Colonic mucosa (tissue), 4 donors: ENCODE data around the gene MRFAP1L1. TPM values are rescaled to one million over a fixed set of nuclear protein-coding genes. Genes with fewer than 3 reads are reported as not detected.

Experiments
- DNase-seq: peaks from one replicate; pipeline ENCODE4 v3.0.0-alpha.2; 2020
- H3K27ac ChIP-seq: fragments of 200-600 bp; one replicate; pipeline ENCODE4 v1.8.0; 2021
- H3K27me3 ChIP-seq: fragments of 200-600 bp; one replicate; pipeline ENCODE4 v1.8.0; 2021
- H3K36me3 ChIP-seq: fragments of 200-600 bp; one replicate; pipeline ENCODE4 v1.8.0; 2021
- H3K4me1 ChIP-seq: fragments of 200-600 bp; one replicate; pipeline ENCODE4 v1.8.0; 2021; ENCODE audit warnings: mild to moderate bottlenecking
- H3K4me3 ChIP-seq: fragments of 200-600 bp; one replicate; pipeline ENCODE4 v1.8.0; 2021
- H3K9ac ChIP-seq, 2 donors: one replicate each; pipeline ENCODE4 v1.7.0; 2013; ENCODE audit warnings: control low read depth in 2 of 2, low read depth in 2 of 2, low read length in 2 of 2
- H3K9me3 ChIP-seq: fragments of 200-600 bp; one replicate; pipeline ENCODE4 v1.8.0; 2021
- intact Hi-C: fragments of 100-400 bp; cut with DNase I; formaldehyde crosslinking; loops from one replicate; pipeline ENCODE4 v1.14.1; 2022
- total RNA-seq, 2 donors: library from RNA; stranded (reverse); fragmentation: NEBNext Ultra II Directional in 1 of 2; extraction: Animal tissue kit (Norgen Biotek cat#: 25700) in 1 of 2; gene quantifications; one replicate each; pipeline ENCODE4 v1.2.1, GENCODE V29; 2021
- TF ChIP-seq, protein P1 (sequence below): fragments of 200-600 bp; IDR thresholded peaks from one replicate; pipeline ENCODE4 v1.8.0; 2022; ENCODE audit warnings: antibody characterized with exemption, mild to moderate bottlenecking
- donor health status: healthy.
- donor health status: DM: no; HTN: no; CAD: no.
- donor health status: DM: no; HTN: no; CAD: no.

MRFAP1L1 gene
- total RNA-seq, 2 donors from 2014 or later, result 33.6 to 37.4 TPM

DNA sequence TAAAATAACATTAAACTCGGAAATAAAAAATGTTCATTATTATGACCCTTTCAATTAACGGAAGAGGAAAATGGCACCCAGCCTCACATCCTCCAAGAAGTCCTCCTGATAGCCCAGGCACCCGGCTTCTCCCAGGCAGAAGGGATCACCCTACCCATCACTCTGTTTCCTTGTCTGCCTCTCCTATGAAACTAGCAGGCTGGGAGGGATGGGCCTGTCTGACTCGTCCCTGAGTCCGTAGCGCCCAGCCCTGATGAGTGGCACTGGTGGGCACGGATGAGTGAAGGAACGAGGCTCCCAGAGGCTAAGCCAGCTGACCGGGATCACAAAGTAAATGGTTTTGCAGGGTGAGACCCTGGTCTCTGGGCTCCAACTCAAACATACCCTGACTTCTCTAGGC is 44.2 kb upstream of the MRFAP1L1 start:
- DNase-seq, result no peak
- TF ChIP-seq, protein P1, sequence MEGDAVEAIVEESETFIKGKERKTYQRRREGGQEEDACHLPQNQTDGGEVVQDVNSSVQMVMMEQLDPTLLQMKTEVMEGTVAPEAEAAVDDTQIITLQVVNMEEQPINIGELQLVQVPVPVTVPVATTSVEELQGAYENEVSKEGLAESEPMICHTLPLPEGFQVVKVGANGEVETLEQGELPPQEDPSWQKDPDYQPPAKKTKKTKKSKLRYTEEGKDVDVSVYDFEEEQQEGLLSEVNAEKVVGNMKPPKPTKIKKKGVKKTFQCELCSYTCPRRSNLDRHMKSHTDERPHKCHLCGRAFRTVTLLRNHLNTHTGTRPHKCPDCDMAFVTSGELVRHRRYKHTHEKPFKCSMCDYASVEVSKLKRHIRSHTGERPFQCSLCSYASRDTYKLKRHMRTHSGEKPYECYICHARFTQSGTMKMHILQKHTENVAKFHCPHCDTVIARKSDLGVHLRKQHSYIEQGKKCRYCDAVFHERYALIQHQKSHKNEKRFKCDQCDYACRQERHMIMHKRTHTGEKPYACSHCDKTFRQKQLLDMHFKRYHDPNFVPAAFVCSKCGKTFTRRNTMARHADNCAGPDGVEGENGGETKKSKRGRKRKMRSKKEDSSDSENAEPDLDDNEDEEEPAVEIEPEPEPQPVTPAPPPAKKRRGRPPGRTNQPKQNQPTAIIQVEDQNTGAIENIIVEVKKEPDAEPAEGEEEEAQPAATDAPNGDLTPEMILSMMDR, result no peak
- H3K4me1 ChIP-seq, result peaks cover 26% of the 10 kb centered on the region
- H3K9me3 ChIP-seq, result no peaks in the 10 kb centered on the region
- no peak overlapping the region for H3K27ac ChIP-seq
- H3K36me3 ChIP-seq, result no peaks in the 10 kb centered on the region
- intact Hi-C loops, result no loop called here
- no peak overlapping the region for H3K4me3 ChIP-seq
- H3K27me3 ChIP-seq, result no peaks in the 10 kb centered on the region
- H3K9ac ChIP-seq, result no peak overlapping the region

DNA sequence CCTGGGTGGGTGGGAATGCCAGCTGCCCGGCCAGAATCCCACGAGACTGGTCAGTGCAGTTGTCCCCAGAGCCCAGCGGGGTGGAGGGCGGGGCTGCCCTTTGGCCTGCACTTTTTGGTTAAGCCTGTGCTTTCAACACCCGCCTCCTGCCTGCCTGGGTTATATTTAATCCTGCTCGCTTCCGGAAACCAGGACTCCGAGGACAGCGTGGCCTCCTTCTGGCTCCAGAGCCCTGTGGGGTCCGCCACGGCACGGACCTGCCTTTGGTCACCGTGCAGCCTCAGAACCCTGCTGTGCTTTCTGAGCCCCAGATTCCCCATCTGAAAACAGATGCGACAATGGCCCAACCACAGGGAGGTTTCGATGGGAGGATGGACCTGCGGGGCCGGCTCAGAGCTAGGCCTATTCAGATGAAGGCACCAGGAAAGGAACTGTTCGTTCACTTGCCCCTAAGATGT is 43.5 kb upstream of the MRFAP1L1 start:
- TF ChIP-seq, protein P1, result no peak
- H3K27me3 ChIP-seq, result no peaks in the 10 kb centered on the region
- peak; percentile 87 for DNase-seq
- H3K4me1 ChIP-seq, result peaks cover 30% of the 10 kb centered on the region
- H3K36me3 ChIP-seq, result no peaks in the 10 kb centered on the region
- no peaks in the 10 kb centered on the region for H3K9me3 ChIP-seq
- no peak overlapping the region for H3K27ac ChIP-seq
- peak overlapping the region in 1 of 2 donors; percentile 26 for H3K9ac ChIP-seq
- intact Hi-C loops, result no loop called here
- H3K4me3 ChIP-seq, result no peak overlapping the region

DNA sequence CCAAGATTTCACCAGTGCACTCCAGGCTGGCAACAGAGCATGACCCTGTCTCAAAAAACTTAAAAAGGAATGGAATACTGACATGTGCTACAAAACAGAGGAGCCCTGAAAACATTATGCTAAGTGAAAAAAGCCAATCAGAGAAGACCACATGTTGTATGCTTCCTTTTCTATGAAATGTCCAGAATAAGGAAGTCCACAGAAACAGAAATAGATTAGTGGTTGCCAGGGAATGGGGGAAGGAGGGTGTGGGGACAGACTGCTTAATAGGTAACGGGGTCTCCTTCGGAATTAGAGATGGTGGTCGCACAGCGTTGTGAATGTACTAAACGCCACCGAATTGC is 42.8 kb upstream of the MRFAP1L1 start:
- intact Hi-C loops, result no loop called here
- no peak for DNase-seq
- H3K9me3 ChIP-seq, result no peaks in the 10 kb centered on the region
- no peaks in the 10 kb centered on the region for H3K27me3 ChIP-seq
- no peak overlapping the region for H3K27ac ChIP-seq
- no peak overlapping the region for H3K9ac ChIP-seq
- no peak overlapping the region for H3K4me3 ChIP-seq
- peaks cover 35% of the 10 kb centered on the region for H3K4me1 ChIP-seq
- H3K36me3 ChIP-seq, result no peaks in the 10 kb centered on the region
- TF ChIP-seq, protein P1, result no peak

DNA sequence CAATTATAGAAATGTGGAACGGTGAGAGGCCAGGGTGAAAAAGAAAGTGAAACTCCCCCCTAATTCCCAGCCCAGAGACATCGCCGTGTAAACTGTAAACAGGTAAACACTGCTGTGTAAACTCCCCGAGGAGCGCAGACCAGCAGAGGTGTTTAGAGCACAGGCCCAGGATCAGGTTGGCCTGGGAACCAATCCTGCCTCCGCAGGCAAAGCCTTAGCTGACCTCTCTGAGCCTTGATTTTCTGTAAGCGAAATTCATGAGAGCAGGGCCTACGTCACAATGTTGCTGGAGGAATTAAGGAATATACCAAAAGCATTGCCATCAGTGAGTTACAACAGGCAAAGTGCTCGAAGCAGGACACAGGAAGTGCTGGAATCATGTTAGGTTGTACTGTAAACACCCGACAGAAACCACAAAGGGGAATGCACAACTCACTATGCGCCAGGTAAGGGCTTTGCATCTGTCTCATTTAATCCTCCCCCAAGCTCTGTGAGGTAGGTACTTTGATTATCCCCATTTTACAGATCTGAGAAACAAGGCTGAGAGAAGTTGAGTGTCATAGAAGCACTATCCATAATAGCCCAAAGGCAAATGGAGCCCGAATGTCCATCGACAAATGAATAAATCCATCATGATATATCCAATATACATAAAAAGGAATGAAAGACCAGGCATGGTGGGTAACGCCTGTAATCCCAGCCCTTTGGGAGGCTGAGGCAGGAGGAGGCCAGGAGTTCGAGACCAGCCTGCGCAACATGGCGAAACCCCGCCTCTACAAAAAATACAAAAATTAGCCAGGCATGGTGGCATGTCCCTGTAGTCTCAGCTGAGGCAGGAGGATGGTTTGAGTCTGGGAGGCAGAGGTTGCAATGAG is 42.2 kb upstream of the MRFAP1L1 start:
- H3K36me3 ChIP-seq, result no peaks in the 10 kb centered on the region
- no peak for DNase-seq
- peak overlapping the region; percentile 78 for H3K27ac ChIP-seq
- intact Hi-C loops, result no loop called here
- peak overlapping the region in 1 of 2 donors; percentile 28 for H3K9ac ChIP-seq
- H3K4me3 ChIP-seq, result no peak overlapping the region
- H3K4me1 ChIP-seq, result peaks cover 35% of the 10 kb centered on the region
- no peaks in the 10 kb centered on the region for H3K27me3 ChIP-seq
- TF ChIP-seq, protein P1, result no peak
- no peaks in the 10 kb centered on the region for H3K9me3 ChIP-seq

DNA sequence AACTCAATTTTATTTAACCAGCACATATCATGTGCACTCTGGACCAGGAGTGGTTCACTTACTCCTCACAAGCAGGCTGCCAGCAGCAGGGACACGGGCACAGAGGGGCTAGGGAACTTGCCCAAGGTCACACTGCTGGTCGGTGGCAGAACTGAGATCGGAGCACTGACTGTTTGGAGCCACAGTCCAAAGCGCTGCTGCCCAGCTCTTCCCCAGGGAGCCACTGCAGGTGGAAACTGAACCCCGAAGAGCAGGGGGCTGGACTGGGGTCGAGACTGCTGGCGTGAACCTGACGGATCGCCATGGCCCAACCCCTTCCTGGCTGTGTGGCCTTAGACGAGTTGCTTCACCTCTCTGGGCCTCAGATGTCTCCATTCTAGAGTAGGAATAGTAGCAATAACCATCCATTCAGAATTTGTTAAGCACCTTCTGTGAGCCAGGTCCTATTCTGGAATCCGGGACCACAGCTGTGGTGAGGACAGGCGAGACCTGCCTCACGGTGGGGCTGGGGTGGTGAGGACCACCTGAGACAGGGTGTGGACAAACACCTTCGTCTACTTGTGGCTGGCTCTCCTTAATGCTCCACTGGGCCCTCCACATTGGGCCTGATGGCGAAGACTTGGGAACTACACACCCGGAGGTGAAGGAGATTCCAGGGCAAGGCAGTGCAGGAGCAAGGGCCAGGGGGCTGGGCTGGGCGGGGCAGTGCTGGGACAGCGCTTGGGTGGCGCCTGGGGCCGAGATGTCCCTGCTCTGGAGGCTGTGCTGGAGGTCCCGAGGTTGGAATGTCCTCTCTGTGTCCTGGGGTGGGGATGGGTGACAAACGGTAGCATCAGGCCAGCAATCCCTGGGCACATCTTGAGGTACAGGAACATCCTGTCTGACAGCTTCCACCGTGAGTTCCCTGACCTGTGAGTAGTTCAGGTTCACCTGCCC is 40.9 kb upstream of the MRFAP1L1 start:
- Histone ChIP-seq H3K9me3 (no peaks in the 10 kb centered on the region), H3K27ac (peak overlapping the region; percentile 78), H3K4me1 (peaks cover 35% of the 10 kb centered on the region), H3K9ac (peak overlapping the region in 1 of 2 donors; percentile 64), H3K36me3 (no peaks in the 10 kb centered on the region), H3K4me3 (no peak overlapping the region), H3K27me3 (no peaks in the 10 kb centered on the region)
- peak; percentile 64 for DNase-seq
- TF ChIP-seq, protein P1, result no peak
- intact Hi-C loops, result no loop called here
